Skeletal muscle cell (primary cell): Measurements from ENCODE around the gene CLIC6.

Experiments
- DNase-seq: peaks from one replicate; pipeline ENCODE4 v3.0.0-alpha.2; 2010; ENCODE audit warnings: low read depth
- H3K4me3 ChIP-seq: 2 replicates; pipeline ENCODE4 v1.5.1; 2011; ENCODE audit warnings: low read depth, mild to moderate bottlenecking, control low read depth, low read length, moderate library complexity

Gene CLIC6

GRCh38 chr21:34745557-34746255, 76.9 kb downstream of the CLIC6 start:
- DNase-seq = peak; percentile 55
- H3K4me3 ChIP-seq = peak overlapping the region; percentile 4

- DNase-seq = no peak
- H3K4me3 ChIP-seq = no peak overlapping the region
Measured at GRCh38 chr21:34748862-34749261, 80.1 kb downstream of the CLIC6 start.

GRCh38 chr21:34754690-34755647, 86.2 kb downstream of the CLIC6 start:
- DNase-seq = no peak
- H3K4me3 ChIP-seq = no peak overlapping the region

- H3K4me3 ChIP-seq = no peak overlapping the region
- DNase-seq = no peak
Measured at GRCh38 chr21:34761758-34762330, 93.0 kb downstream of the CLIC6 start.

GRCh38 chr21:34762786-34763185, 94.0 kb downstream of the CLIC6 start:
- no peak overlapping the region for H3K4me3 ChIP-seq
- peak; percentile 53 for DNase-seq

GRCh38 chr21:34764715-34765284, 96.0 kb downstream of the CLIC6 start:
- no peak for DNase-seq

GRCh38 chr21:34765619-34766018, 96.8 kb downstream of the CLIC6 start:
- H3K4me3 ChIP-seq = no peak overlapping the region
- DNase-seq = no peak

More at GRCh38 chr21:34764715-34765284, 96.0 kb downstream of the CLIC6 start:
- no peak overlapping the region for H3K4me3 ChIP-seq

DNA sequence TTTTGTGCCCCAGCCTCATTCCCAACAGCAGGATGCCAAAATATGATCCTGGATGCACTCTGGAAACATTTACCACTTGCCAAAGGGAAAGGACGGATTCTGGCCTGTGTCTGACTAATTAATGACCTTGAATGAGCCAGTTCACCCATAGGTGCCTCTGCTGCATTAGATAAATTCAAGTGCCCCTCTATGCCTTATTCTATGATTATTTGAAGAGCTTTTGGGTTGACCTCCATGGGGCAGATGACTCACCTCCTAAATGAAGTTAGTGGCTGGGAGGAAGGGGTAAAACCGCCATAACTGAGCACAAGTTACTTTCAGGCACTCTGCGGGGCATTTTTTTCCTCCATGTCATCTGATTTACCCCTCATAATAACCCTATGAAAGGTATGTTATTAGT, 98.1 kb downstream of the CLIC6 start:
- no peak for DNase-seq
- H3K4me3 ChIP-seq = no peak overlapping the region
